HG03139 (cell line): ENCODE results near the gene SPRR2B.
"Not testable (repeated sequence)": the region's sequence is repeated elsewhere in the genome, so short reads cannot be mapped to it uniquely, and the experiment has no call there.

Experiments used
- ATAC-seq: cut with Tn5 transposase; IDR thresholded peaks from one replicate; pipeline ENCODE4 v1.9.1; 2021; ENCODE audit not compliant: unreplicated experiment

SPRR2B gene

DNA sequence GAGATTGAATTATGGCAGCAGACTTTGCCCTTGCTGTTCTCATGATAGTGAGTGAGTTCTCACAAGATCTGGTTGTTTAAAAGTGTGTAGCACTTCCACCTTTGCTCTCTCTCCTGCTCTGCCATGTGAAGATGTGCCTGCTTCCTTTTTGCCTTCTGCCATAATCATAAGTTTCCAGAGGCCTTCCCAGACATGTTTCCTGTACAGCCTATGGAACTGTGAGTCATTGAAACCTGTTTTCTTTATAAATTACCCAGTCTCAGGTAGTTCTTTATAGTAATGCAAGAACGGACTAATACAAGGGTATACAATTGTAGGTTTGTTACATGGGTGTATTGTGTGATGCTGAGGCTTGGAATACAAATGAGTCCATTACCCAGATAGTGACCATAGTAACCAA, 36.2 kb downstream of the SPRR2B start:
- no peak for ATAC-seq

DNA sequence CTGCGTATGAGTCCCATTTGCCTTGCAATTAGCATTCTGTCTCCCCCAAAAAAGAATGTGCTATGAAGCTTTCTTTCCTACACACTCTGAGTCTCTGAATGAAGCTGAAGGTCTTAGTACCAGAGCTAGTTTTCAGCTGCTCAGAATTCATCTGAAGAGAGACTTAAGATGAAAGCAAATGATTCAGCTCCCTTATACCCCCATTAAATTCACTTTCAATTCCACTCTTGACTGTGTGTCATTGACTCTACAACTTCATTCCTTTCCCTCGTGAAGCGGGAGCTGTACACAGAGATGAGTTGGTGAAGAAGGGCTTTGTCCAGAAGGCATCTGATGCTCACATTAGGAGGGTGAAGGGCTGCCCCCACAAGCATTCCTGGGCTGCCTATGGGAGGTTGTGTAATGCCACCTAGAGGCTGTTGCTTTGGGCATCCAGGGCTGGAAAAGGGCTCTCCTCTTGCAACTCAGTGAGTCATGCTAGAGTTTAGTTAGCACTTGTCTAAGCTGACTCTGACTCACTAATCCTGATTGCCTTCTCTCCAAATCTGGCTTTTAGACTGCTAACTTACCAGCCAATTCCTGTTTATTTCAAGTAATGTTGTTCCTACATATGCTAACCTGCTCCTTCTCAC, 38.6 kb downstream of the SPRR2B start:
- ATAC-seq: no peak

DNA sequence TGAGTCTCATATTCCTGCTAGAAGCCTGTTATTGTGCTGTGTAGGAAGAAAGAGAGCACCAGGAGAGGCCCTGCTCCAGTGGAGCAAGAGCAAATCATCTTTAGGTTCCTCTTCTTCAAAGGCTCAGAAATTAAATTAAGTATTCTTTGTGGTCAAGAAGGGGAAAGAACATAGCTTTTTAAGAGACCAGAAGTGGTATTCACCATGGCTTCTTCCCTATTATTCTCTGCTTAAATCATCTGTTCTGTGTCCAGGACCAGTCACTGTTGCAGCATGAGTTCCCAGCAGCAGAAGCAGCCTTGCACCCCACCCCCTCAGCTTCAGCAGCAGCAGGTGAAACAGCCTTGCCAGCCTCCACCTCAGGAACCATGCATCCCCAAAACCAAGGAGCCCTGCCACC, 39.3 kb downstream of the SPRR2B start:
- no peak for ATAC-seq

DNA sequence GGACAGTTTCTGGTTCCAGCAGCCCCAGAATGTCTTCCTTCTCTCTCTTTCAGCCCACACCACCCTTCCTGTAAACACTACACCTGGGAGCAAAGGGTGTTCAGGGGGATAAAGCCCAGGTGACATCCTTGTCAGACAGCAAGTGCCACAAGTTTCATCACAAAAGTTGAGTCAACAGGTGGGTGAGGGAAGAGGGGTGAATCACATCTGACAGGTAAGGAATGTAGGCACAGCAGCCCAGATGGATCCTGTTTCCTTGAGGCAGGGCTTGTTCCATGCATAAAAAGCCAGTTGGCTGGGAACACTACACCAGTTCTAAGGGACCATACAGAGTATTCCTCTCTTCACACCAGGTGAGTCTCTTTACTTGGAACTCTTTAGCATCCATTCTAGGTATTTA, 40.5 kb downstream of the SPRR2B start, which contains the start of gene SPRR1B:
Gene SPRR1B, plus strand, starts transcription at position 309 of the 400 bp plus-strand sequence. CDS start 1,143 bp downstream, outside the sequence.
- no peak for ATAC-seq

DNA sequence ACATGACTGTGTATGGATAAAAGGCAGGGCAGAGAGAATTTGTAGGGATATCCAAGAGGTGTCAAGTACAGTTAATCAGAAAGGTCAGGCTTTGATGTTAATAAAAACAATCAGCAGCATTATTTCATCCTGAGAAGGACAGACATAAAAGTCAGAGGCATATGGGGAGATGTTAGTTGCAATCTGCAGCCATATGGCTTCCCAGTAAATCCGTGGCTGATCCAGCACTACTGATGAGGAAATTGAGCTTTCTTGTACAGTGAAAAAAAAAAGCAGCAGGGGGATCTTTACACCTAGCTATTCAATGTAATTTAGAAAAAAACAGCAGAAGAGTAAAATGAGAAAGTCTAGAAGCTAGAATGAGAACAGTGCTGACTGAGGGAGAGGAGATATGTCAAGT, 42.6 kb downstream of the SPRR2B start:
- no peak for ATAC-seq

DNA sequence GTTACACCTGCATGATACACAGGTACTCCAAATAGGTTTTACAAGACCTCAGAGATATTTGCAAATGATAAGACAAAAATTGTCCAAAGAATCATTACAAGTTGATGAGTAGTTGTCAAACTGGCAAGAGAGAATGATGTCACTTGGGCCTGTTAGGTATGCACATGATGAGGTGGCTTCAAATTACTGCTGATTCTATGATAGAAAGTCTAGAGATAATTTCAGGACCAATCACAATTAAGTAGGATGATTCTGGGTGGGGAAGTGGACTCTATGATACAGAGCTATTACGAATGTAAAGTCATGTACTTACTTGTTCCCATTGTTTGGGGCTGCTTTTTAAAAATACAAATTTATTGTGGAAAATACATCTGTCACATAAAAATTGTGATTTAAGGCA, 45.6 kb downstream of the SPRR2B start:
- ATAC-seq: no peak

DNA sequence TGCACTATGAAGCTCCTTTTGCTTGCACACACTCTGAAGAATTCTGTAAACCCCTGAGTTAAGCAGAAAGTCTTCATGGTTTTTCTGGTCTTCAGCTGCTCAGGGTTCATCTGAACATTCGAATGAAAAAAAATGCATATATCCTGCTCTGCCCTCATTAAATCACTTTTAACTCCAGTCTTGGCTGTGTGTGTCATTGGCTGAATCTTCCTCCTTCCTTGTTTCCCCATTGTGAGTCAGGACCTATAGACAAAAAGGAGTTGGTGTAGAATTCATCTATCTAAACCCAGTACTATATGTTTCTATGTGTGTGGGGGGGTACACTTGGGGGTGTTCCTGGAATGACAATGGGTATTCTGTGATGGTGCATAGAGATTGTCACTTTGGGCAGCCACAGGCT, 47.0 kb downstream of the SPRR2B start:
- no peak for ATAC-seq

DNA sequence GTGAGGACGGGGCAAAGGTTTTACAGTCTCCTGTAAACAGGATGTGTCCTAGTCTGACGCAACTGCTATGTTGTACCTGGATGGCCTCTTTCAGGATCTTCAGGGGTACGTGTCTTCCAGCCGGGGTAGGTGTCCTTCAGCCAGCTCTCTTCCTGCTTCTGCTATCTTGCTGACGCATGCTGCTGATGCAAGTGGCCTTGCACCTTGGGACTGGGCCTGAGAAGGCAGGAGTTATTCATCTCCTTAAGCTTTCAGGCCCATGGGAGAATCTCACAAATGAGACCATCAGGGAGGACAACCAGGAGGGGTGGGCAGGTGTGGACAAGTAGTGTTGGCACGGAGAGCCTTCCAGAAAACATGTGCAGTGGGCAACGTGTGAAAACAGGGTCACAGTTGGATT, 48.3 kb downstream of the SPRR2B start:
- no peak for ATAC-seq

DNA sequence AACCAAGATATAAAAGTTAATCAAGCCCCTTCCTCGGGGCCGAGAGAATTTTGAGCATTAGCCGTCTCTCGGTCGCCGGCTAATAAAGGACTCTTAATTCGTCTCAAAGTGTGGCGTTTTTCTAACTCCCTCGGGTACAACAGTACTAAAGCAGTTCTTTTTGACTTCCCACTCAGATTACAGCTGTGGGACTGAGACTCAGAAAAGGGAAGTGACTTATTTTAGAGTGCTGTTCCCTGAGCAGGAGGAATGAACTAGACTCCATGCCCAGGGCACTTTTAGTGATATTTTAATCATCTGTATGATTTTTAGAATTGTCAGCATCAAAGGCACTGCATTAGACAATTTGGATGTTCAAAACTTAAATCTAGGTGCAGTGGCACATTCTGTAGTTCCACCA, 49.1 kb downstream of the SPRR2B start:
- ATAC-seq: not testable (repeated sequence)

DNA sequence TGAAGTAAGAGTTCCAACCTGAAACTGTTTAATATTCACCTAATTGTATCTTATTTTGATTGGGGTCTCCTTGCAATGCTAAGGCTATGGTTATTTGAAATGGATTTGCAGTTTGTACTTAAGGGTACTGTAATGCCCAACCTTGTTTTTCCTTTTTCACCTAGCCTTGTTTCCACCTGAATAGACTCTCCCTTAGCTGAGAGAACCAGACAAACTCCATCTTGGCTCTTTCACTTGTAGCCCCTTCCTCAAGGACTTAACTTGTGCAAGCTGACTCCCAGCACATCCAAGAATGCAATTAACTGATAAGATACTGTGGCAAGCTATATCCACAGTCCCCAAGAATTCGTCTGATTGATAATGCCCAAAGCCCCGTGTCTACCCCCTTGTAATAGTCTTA, 49.6 kb downstream of the SPRR2B start:
- ATAC-seq: not testable (repeated sequence)
